Amniotic stem cell (primary cell): ENCODE measurements around the gene COMTD1.

ENCODE experiments used
- DNase-seq: peaks from one replicate; lab custom pipeline; 2025; lab: John Stamatoyannopoulos, UW

The COMTD1 gene

DNA sequence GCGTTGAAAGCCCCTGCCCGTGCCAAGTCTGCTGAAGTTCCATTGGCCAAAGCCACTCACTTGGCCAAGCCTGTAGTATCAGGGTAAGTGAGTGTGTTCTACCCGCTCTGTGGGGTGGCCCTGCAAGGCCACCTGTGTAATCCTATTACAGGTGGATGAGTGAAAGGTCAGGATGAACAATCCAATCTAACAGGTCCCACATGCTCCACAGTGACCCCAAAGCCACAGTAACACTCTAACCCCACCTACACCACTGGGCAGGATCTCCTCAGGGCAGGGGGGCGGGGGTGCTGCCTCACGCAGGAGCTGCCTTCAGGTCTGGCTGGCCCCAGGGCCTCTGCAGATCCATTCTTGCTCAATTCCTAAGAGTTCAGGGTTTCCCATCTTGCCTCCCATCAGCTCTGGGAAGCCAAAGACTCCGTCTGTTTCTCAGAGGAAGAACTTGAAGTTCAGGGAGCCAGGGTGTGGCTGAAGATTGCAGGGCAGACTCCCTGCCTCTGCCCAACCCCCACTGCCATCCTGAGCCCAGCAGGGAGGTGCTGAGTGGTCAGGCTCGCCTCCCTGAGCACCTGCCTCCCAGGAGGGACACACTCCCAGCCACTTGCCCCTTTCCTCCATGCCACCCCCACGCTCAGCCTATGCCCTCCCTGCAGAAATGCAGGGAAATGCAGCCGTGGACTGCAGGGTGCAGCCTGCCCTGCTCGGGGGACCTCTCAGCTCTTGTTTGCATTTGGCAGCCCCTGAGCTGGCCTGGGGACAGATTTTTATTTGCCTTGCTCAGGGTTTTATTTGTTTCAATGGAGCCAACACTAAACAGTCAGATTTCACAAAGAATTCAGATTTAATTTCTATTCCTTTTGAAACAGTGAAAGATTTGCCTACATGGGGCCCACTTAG is 9.8 kb upstream of the COMTD1 start:
- DNase-seq: no peak

DNA sequence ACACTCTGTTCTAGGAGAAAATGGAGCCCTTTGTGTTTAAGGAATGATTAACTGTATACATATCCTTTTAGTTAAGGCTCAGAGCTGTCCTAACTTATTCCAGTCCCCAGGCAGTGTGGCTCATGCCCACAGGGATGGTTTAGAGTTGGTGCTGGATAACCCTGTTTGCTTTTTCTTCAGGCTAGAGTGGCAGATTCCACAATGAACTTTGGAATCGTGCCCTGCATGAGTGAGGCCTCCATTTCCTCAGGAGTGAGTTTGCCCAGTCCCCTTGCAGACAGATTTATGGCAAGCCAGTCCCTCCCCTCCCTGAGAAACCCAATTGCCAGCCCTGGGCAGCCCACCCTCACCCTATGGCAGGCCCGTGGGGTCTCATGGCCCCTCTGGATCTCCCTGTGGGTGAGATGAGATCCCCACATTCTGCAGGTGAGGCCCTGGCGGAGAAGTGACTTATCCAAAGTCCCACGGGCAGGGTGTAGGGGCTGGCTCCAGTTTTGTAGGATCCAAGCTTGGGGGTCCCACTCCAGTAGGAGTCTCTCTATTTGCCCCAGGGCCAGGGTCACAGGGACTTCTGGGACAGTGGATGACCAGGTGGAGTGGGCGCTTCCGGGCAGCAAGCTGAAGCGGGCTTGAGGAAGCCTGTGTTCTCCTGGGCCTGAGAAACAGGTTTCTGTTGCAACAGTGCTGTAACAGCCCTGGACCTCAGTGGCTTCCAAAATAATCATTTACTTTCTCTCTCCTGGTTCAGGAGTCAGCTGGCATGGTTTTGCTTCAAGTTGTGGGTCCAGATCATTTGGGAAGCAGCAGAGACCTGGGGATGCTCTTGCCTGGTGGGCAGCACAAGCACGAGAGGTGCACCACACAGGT is 9.0 kb upstream of the COMTD1 start:
- DNase-seq: no peak

DNA sequence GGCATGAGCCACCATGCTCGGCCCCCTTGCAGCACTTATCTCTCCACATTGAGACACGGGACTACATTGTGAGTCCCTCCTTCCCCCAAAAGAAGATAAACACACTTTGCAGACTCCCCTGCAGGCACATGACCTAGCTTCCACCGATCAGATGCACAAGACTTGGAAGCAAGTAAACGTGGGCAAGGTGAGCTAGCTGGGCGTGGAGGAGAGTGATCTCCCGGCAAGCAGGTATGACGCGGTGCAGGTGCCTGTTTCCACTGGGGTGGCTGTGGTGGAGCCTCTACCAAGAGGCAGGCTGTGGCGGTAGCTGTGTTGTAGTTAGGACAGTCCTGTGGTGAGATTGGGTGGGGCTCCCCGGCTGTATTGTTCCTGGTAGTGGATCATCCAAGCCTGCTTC is 7.7 kb upstream of the COMTD1 start:
- no peak for DNase-seq

DNA sequence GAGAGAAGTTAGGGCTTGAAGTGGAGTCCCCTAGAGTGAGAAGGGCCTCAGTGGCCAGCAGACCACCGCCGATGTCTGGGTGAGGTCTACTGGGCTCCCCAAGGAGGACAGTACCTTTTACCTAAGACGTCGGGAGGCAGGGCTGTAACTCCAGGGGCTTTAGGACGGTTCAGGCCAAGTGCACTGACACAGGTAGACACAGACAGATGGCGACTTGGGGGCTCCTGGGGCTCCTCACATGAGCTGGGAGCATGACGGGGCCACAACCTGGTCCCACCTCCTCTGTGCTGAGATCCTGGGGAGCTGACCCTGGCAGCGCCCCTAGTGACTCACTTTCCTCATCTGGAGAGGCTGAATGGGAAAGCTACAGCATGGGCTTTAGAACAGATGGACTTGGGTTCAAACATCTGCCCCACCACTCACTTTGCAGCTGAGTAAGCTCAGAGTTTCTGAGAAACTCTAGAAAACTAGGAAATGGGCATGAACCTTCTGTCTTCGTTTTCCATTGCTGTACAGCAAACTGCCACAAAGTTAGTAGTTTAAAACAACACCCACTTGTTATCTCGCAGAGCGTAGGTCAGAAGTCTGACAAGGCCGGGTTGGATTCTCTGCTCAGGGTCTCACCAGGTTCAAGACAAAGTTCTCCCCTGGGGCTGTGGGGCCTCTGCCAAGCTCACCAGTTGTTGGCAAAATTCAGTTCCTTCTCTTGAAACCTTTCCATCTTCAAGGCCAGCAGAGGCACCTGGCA is 4.7 kb upstream of the COMTD1 start:
- DNase-seq: no peak

DNA sequence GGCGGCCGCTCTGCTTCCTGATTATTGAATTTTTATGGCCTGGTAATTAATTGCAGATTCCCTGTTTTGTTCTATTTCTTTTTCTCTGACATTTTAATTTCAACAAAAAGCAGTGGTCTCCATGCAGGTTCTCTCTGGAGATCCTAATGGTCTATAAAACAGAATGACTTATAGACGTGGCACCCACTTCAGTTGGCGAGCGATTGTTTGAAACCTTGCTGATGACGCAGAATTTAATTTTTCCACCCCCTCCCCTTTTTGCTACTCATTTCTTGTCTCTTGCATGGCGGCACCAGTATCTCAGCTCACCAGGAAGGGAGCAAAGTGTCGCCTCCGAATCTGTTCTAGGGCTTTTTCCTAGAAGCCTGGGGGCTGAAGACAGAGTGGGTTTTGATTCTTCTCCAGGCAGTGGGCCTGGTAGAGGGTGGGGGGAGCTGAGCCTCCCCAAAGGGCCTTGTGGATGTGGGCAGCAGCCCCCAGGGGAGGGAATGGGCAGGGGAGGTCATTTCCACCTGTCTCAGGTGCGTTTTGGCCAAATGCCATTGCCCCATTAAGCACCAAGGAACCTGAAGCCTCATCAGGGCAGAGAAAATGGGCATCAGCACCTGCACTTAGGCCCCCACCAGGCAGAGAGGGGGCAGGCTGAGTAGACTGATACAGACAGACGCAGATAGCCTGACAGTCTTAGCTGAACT is 3.5 kb upstream of the COMTD1 start:
- no peak for DNase-seq

DNA sequence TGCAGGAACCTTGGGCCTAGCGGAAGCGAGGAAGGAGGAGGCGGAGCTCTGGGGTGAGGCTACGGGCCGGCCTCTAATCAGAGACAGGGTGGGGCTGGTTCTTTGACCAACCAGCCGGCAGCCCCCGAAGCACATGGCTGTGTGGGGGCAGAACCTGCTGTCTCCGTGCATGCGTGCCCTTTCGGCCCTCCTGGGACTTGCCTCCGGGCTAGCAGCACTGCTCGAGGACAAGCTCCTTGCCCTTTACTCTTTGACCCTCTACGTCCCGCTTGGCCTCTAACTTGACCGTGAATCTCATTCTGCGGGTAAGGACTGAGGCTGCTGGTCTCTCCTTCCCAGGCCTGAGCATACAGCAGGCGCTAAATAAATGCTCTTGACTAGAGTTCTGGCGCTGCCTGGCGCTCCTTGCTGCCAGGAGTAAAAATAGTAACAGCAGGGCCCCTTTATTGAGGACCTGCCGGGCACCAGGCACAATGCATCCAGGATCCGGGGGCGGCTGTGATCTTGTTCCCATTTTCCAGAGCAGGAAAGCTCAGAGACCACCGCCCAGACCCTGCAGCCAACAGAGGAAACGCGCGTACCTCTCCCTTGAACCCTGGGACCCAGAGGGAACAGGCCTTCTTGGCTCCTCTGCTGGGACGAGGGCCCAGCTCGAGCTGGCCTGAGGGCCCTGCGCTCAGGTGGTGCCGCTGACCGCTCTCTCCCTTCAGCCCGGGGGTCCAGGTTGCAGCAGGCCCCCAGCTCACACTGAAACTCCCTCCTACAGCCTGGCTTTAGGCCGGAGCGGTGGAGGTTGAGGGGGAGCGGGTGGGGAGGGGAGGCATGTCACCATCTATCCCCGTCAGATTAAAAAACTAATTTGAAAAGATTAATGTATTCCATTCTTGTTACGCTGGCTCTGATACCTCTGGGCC is 2.7 kb upstream of the COMTD1 start:
- DNase-seq: no peak

DNA sequence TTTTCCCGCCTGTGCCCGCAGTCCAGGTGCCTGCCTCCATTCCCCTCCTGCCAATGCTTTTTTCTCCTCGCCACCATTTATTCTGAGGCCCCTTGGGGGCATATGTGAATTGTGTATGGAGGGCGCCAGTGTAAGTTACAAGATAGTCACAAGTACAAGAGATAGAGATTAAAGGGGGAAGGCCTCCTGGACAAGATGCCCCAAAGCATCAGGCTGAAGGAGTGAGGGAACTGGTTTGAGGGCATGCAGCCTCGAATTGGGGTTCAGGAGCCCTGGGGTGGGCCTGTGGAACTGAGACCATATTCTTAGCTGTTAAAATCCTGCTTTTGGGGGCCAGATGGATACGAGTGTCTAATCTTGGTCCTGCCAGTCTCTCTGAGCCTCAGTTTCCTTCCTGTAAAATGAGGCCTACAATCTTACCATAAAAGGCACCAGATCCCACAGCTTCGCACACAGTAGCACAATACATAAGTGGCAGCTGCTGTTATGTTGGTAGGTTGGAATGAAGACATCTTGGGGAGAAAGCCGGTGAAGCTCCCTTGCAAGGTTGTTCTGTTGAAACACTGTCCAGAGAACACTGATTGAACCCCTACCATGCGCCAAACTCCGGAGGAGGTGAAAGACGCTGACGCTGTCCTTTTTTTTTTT is 545 bp upstream of the COMTD1 start:
- no peak for DNase-seq

DNA sequence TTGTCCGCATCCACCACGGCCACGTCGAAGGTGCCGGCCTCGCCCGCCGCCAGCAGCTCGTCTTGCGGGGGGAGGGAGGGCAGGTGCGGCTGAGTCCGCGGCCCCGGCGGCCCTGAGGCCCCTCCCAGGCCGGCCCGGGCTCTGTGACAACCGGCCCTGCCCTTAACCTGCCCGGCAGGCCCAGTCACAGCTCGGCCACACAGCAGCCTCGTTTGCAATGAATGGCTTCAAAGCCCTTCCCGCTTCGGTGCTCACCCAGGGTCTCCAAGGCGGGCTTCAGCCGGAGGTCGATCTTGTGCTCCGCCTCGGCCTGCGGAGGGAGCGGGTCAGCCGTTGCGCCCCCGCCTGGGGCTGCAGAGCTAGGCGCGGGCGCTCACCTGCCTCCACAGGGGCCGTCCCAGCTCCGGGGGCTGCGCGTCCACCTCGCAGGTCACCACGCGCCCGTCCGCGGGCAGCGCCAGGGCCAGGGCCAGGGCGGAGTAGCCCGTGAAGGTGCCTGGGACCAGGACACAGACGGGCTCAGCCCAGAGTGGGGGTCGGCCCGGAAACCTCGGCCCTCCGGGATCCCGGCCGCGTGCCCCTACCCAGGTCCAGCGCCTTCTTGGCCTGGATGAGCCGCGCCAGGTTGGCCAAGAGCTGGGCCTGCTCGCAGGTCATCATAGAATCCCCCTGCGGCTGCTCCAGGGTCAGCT is 928 bp downstream of the COMTD1 start:
- no peak for DNase-seq

DNA sequence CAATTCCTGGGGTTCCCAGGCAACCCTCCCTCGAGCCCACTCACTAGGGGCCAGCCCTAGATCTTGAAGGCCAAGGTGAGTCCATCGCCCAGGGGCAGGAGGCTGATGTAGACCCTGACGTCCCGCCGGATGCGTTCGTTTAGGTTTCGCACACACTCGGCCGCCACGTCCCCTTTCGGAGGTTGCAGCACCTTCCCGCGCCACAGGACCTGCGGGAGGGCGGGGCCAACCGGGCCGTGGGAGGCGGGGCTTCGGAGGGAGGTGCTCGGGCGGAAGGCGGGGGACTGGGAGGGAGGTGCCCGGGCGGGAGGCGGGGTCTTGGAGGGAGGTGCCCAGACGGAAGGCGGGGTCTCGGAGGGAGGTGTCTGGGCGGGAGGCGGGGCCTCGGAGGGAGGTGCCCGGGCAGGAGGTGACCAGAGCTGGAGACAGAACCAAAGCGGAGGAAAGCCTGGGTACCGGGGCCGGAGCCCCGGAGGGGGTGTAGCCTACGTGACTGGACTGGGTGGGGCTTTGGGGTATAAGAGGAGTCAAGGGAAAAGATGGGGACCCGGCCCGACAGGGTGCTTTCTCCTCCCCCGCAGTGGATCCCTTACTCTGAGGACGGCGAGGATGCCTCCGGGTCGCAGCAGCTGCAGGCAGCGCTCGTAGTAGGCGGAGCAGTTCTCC is 1.6 kb downstream of the COMTD1 start:
- DNase-seq: peak; percentile 68

DNA sequence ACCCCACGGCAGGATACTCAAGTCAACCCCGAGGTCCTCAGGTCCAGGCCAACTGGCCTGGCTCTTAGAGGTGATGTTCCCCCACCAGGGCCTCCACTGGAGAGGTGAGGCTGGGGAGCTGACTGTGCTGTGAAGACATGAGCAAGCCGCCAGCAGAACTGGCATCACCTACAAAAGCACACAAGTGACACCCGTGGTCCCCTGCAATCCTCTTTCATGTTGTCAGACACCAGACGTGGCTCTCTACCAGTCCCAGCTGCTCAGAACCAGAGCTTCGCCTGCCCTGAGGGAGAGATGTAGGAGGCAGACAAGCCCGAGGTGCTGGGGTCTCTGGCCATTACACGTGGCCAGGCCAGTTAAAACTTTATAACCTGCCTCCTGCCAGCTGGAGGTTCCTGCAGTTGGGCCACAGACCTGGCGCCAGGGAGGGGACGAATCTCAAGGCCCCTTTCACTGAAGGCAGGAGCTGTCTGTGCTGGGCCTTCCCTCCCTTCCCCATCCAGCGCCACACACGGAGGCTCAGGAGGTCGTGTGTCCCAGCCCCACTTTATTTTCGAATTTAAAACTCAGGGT is 2.2 kb downstream of the COMTD1 start:
- no peak for DNase-seq

DNA sequence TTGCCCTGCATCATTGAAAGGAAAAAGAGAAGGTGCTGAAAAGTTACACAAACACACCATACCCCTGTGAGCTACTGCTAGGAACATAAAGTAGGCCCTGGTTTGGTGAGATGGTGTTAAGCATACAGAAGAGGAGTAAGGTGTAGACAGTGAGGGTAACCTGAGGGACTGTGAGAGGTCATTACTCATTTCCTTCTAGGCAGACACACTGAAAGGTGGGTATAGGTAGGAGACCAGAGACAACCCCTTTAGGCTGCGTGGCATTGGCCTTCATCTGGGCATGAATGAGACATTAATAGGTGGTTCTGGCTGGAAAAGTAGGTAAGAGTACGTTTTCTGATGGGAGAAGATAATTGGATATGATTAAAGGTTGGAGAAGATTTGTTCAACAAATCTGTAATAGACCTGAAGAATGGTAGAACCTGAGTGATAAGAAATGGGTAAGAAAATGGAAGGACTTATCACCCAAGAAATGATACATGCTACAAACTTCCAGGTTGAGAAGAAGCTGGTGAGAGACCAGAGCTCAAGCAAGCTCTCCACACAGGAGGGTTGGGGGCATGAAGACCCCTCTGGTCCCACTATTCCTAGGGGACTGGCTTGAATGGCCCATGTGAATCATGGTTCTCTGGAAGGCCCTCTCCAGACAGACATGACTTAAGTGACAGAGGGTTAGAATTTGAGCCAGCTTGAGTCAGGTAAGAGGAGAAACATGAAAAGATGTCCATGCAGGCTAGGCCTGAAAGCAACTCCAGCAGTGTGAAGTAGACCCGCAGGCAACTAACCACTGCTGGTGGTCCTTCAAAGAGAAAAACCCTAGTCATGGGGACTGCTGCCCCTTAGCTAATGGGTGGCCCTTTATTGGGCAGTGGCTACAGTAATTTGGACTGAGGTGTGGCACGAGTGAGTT is 3.8 kb downstream of the COMTD1 start:
- no peak for DNase-seq

DNA sequence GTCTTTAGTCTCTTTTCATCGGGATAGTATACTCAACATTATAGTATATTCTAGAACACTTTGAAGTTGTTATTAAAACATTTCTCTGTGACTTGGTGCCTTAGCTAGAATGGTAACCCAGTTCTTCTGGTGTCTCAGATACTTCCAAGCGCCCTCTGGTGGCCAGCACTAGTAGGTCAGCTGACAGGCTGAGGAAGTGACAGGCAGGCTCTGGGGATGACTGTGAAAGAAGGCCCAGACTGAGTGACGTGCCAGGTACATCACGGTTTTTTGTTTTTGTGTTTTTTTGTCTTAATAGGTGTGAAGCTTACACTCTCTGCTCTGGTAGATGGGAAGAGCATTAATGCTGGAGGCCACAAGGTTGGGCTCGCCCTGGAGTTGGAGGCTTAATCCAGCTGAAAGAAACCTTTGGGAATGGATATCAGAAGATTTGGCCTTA is 5.1 kb downstream of the COMTD1 start:
- peak; percentile 69 for DNase-seq

DNA sequence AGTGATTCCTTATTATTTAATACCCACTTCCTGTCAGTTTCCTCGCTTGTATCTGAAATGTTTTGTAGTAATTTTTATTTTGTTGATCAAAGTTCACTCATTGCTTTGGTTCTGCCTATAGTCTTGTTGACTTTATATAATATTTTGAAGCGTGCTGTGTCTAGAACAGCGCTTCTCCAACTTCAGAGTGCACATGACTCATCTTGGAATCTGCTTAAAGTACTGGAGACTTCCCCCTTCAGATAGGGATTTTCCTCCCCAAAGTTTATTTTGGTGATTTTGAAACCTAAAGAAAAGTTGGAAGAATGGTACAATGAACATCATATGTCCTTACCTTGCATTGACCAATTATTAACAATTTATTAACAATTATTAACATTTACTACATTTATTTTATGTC is 5.8 kb downstream of the COMTD1 start:
- peak; percentile 34 for DNase-seq

DNA sequence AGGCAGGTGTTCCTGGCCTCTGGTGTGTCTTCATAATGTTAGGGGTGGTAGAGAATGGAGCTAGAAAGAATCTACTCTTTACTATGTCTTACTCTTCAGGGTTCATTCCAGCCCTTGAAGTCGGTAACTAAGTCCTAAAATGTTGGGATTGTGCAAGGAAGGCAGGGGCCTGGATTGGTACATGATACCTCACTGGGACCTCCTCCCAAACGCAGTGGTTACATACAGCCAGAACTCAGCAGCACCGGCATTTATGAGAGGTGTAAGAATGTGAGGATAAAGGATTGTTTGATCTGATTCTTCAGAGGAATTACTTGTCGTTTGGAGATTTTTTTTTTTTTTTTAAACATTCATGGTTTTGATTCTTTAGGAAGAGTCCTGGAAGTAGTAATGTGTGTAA is 6.9 kb downstream of the COMTD1 start:
- DNase-seq: no peak

DNA sequence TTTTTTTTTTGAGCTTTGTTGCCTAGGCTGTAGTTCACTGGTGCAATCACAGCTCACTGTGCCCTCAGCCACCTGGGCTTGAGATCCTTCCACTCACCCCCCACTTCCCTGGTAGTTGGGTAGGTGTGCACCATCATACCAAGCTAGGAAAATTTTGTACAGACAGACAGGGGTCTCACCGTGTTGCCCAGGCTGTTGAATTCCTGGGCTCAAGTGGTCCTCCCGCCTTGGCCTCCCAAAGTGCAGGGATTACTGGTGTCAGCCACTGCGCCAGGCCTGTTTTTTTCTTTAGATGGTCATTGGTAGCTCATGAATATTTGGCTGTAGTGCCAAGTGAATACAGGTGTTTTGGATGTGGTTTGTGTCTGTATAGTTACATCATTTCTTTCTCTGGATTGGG is 7.5 kb downstream of the COMTD1 start:
- no peak for DNase-seq

DNA sequence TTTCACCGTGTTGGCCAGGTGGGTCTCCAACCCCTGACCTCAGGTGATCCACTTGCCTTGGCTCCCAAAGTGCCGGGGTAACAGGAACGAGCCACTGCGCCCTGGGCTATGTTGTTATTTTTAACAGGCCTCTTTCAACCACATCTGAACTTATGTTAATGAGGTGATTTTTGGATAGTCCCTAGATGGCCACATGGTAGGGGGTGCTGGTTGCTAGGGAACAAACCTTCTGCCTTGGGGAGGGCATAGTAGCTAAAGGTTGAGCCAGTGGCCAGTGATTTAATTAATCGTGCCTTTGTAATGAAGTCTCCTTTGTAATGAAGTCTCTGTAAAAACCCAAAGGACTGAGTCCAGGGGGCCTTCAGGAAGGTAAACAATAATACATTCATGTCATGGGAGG is 9.1 kb downstream of the COMTD1 start:
- DNase-seq: no peak

DNA sequence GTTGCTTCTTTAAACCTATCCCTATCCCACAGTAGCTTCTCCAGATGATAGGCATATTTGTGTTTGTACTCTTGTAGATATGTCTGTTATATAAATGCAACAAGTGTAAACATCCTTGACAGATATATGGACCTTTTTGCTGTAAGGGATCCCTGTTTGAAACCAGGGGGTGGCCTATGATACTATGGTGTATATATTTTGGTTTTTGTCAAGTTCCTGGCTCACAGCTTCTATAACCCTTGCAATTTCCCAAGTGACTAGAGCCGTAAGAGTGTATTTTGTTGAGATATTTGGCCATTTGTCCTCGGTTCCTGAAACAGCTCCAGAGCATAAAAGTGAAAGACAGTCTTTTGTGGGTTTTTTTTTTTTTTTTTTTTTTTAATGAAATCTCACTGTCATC is 9.7 kb downstream of the COMTD1 start:
- DNase-seq: no peak

DNA sequence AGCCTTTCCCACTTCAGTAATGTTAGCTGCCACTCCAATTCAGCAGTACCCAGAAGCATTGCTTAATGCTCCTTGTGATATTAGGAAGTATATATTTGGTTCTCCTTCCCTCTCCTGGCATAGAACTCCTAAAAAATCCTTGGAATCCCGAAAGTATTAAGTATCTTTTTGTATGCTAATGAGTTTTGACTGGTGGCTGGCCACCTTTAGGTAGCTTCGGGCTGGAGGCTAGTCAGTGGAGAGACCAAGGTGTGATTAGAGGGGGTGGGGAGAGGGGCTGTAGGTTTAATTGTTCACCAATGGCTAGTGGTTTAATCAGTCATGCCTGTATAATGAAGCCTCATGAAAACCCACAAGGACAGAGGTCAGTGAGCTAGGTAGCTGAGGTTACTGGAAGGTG is 12.2 kb downstream of the COMTD1 start:
- no peak for DNase-seq
